ENCODE data around the gene ENTPD2.
"Not testable (repeated sequence)": the region's sequence is repeated elsewhere in the genome, so short reads cannot be mapped to it uniquely, and the experiment has no call there.

ENTPD2 gene

GRCh38 chr9:137045294-137046087 is 8.4 kb downstream of the ENTPD2 start:
- peak; percentile 62 for DNase-seq (ENCODE audit: low spot score)

DNA sequence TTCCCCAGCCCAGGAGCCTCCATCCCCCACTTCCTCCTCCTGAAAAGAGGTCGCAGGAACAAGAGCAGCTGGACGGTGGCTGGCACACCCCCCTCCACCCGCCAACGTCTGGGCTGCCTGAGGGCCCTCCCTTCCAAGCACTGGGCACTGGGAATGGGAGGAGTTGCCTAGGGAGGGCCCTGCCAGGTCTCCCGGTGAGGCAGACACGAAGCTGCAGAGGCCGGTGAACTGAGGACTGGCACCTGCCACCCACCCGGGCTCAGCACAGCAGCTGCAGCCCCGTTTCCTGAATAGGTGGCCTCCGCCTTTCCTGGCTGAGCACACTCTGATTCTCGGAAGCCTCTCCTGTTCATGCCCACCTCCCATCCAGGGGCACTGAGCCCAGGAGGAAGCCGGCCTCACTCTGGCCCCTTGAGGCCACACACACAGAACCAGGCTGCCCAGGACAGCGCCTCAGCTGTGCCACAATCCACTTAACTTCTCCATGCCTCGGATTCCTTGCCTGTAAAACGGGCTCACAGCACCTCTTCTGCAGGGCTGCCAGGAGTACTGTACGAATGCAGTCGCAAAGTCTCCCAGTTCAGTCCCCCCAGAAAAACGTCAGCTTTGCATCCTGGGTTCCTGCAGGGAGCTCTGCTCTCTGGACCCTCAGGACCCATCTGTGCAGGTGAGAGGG is 9.2 kb downstream of the ENTPD2 start:
- no peak for DNase-seq (ENCODE audit: low spot score)

DNA sequence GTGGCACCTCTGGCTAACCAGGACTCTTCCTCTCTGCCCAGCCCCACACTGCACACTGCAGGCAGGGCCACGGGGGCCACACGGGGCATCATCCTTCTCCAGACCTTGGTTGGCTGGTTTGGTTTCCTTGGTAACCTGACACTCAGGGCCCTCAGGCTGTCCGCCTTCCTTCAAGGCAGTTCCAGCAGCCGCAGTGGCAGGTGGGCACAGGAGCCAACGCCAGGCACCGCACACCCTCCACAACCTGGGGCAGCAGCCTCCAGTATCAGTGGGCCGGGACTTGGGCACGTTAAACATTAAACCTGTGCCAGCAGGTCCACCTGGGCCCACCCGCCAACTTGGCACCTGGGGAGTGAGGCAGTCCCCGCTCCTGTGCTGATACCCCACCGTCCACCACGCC is 9.8 kb downstream of the ENTPD2 start:
- DNase-seq (ENCODE audit: low spot score) = no peak

- DNase-seq (ENCODE audit: low spot score) = no peak
Observed at GRCh38 chr9:137042751-137043727, 10.8 kb downstream of the ENTPD2 start.

DNA sequence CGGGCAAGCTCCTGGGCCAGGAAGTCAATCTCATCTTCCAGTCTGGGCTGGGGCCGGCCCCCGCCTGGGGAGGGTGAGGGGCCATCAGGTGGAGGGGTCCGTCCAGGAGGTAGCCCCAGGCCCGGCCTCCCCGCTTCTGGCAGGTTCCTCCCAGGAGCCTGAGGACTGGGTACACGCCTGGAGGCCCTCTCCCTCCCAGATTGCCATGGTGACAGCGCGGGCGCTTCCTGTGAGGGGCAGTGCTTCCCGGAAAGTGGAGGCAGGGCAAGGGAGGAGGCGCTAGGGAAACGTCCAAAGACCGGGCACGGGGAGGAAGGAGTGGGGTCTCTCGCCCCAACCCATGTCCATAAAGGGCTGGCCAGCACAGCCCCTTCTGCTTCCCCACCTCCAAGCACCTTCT is 12.7 kb downstream of the ENTPD2 start:
- DNase-seq (ENCODE audit: low spot score) = no peak

DNA sequence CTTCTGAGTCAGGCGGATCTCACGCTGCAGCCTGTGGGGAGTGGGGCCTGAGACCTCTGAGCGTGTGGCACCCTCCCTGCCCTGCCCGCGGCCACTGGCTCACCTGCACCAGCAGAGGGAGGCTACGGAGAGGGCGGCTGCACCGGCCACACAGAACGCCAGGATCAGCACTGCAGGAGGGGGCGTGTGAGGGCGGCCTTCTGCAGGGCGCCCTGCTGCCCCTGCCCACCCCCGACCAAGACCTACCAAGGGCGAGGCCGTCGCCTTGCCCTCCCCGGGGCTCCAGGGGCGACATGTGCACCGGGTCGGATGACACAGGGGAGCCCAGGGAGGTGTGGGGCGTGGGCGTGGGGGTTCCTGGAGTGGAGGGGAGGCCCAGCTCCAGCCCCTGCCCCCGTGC is 13.3 kb downstream of the ENTPD2 start:
- no peak for DNase-seq (ENCODE audit: low spot score)

GRCh38 chr9:137039611-137040366 is 14.1 kb downstream of the ENTPD2 start:
- no peak for DNase-seq (ENCODE audit: low spot score)

- DNase-seq (ENCODE audit: low spot score) = no peak
Observed at GRCh38 chr9:137038916-137039315, 14.9 kb downstream of the ENTPD2 start.

DNA sequence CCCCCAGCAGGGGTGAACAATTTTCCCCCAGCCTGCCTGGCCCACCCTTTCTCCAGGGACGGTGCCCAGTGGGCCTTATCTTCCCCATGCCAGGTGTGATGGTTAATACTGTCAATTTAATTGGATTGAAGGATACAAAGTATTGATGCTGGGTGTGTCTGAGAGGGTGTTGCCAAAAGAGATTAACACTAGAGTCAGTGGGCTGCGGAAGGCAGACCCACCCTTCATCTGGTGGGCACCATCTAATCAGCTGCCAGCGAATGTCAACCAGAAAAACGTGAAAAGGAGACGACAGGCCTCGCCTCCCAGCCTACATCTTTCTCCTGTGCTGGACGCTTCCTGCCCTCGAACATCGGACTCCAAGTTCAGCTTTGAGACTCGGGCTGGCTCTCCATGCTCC is 16.4 kb downstream of the ENTPD2 start:
- no peak for DNase-seq (ENCODE audit: low spot score)

DNA sequence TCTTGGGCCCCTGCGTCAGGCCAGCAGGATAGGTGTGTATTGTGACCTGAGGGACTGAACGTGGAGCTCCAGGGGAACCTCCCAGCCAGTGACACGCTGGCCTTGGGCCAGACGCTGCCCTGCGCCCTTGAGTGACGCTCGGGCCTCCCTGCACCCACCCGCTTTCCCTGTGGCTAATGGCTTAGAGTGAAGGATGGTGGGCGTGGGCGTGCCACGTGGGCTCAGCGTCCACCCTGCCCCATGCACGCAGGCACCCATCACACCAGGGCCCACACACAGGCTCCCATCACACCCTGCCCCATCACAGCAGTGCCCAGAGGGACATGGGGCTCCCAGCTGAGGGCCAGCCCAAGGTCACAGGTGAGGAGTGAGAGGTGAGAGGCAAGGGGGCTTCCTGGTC is 16.8 kb downstream of the ENTPD2 start:
- DNase-seq (ENCODE audit: low spot score) = no peak

DNA sequence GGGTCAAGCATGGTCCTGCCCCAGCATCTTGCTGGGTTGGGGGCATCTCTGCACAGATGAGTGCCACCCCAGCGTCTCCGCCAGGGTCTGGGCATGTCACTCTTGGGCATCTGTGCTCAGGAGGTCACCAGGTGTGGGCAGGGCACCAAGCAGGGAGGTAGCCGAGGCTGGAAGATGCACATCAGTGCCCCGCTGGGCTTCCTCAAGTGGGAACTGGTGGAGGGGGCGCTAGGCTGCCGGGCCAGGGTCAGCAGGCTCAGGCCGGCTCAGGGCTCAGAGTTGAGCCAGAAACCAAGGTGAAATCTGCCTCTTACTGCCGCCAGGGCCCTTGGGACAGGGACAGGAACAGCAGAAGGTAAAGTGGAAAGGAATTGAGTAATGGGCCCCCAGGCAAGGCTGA is 17.9 kb downstream of the ENTPD2 start:
- no peak for DNase-seq (ENCODE audit: low spot score)

DNA sequence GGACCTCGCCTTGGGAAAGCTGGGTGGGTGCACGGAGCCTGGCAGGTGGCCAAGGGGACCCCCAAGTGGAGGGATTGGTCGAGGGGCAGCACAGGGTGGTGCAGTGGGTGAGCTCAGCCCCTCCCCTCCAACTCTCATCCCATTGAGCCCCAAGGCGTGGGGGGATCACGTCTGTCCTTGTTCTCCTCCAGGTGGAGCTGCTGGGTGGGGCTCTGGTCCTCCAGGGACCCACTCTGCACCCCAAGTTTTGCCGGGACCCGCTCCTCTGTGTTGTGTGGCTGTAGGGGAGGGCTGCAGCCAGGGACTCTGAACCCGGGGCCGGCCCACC is 18.4 kb downstream of the ENTPD2 start:
- no peak for DNase-seq (ENCODE audit: low spot score)

GRCh38 chr9:137034709-137035506 is 19.0 kb downstream of the ENTPD2 start:
- DNase-seq (ENCODE audit: low spot score) = peak; percentile 94

DNA sequence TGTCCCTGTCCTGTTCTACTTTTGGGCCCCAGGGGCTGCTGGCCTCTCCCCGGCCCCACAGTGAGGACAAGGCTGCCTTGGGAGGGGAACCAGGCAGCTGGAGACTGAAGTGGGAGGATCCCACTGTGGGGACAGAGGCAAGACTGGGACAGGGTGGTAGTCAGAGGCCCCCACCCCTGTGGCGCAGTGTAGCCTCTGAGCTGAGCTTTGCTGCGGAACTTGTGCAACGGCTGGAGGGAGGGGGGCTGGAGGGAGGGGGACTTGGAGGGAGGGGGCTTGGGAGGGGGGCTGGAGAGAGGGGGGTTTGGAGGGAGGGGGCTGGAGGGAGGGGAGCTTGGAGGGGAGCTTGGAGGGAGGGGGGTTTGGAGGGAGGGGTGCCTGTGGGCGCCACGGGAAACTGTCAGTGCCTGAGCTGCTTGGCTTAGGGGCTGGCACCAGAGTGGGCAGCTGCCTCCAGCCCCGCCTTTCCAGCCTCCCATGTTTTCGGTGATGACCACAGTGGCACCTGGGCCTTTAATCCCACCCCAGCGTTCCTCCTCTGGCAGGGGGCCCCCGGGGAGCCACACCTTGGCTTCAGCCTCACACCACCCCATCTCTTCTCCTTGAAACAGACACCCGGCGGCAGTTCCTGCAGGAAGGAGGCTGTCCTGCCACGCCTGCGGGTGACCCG is 19.7 kb downstream of the ENTPD2 start:
- DNase-seq (ENCODE audit: low spot score) = no peak

GRCh38 chr9:137033481-137033880 is 20.4 kb downstream of the ENTPD2 start:
- DNase-seq (ENCODE audit: low spot score) = not testable (repeated sequence)

GRCh38 chr9:137032858-137033257 is 21.0 kb downstream of the ENTPD2 start:
- DNase-seq (ENCODE audit: low spot score) = no peak

DNA sequence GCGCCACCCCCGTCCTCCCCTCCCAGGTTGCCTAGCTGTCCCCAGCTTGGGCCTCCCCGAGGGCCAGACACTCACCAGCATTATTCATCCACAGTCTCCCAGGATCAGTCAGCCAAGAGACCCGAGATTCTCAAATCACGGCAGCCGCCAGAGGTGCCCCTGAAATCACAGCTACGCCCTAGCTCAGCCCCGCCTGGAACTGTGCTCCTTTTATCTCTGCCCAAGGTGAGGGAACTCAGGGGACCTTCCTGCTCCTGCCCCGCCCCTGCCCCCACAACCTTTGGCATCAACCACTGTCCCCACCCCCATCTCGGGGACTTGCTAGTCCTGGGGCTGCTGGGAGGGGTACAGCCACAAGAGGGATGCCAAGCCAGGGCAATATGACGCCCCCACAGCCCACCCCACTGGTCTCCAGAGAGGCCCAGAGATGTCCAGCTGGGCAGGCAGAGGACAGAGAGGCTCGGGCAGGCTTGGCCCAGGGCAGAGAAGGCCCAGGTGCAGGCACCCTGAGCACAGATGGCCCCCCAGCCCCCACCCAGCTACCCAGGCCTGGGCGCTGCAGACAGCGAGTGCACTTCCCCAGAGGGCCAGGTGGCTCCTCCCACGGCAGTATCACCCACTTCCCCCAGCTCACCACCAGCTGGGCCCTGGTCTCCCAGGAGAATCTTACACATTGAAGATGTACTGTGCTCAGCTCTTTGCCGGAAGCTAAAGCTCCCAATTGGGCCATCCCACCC is 21.8 kb downstream of the ENTPD2 start, which contains the start of gene FUT7:
Gene FUT7 (minus strand): TSS at position 185 of the 737 bp plus-strand sequence. CDS start 97 bp downstream, at position 88.
- DNase-seq (ENCODE audit: low spot score) = no peak

- peak; percentile 52 for DNase-seq (ENCODE audit: low spot score)
Observed at GRCh38 chr9:137030538-137031527, 23.0 kb downstream of the ENTPD2 start.
